ENCODE data around the gene SERPINB1.

SERPINB1 gene

GRCh38 chr6:2818593-2818992, 23.1 kb downstream of the SERPINB1 start:
- H3K4me1 ChIP-seq (ENCODE audit: control insufficient read depth, insufficient read depth, low read length): peaks cover 3% of the 10 kb centered on the region; the same call in 1 of the 2 replicates

More at GRCh38 chr6:2818593-2818992, 23.1 kb downstream of the SERPINB1 start:
- POLR2A ChIA-PET: interaction anchor here (1.0 to 2.0 kb wide), 2 partner anchors 14 to 23 kb away, joined by 3 to 9 read pairs; partner anchors contain the start of gene SERPINB1
- H3K4me3 ChIP-seq (ENCODE audit: low read depth, low read length): no peak overlapping the region
- no peak overlapping the region for H3K27ac ChIP-seq (ENCODE audit: extremely low read depth, low read depth, low read length)
- TF ChIP-seq ZFP3 (tag by site-specific recombination; IDR thresholded peaks at IDR 0.05; ENCODE audit: low read depth): no peak
- no peak for TF ChIP-seq ZBTB44 (tag by site-specific recombination; IDR thresholded peaks at IDR 0.05)
- no peak for TF ChIP-seq ZBTB10 (tag by site-specific recombination; IDR thresholded peaks at IDR 0.05)
- no peak for TF ChIP-seq ZNF785 (tag by site-specific recombination; IDR thresholded peaks at IDR 0.05)
- no peak for TF ChIP-seq ZNF837 (tag by site-specific recombination; IDR thresholded peaks at IDR 0.05)
- TF ChIP-seq ZNF157 (tag by site-specific recombination; IDR thresholded peaks at IDR 0.05): no peak
- no peak for TF ChIP-seq ZNF660 (tag by site-specific recombination; IDR thresholded peaks at IDR 0.05)
- TF ChIP-seq PRDM2 (tag by site-specific recombination; IDR thresholded peaks at IDR 0.05; ENCODE audit: borderline replicate concordance): no peak
- TF ChIP-seq ZNF571 (tag by site-specific recombination; IDR thresholded peaks at IDR 0.05): no peak
- no peak for TF ChIP-seq REST (tag by site-specific recombination; IDR thresholded peaks at IDR 0.05)
- TF ChIP-seq ZNF76 (tag by site-specific recombination; IDR thresholded peaks at IDR 0.05; ENCODE audit: borderline replicate concordance, low read depth): no peak
- no peaks in the 10 kb centered on the region for H3K9me3 ChIP-seq (ENCODE audit: control insufficient read depth, insufficient read depth, low read depth, low read length)
- CTCF ChIA-PET: interaction anchor here (0.6 to 2.6 kb wide), 6 partner anchors 16 to 241 kb away, joined by 3 to 10 read pairs (median 5); partner anchors contain the start of gene SERPINB1
- no peaks in the 10 kb centered on the region for H3K36me3 ChIP-seq (ENCODE audit: control insufficient read depth in 2 of 2, insufficient read depth in 1 of 2, low read length in 2 of 2)
